ENCODE results near the gene AIP.

AIP gene

GRCh38 chr11:67522844-67523555 is 40.2 kb downstream of the AIP start, which contains the start of gene CABP2:
TSS of gene CABP2 (minus strand) at chr11:67523446. CDS start at chr11:67523326, 120 bp downstream.
- no peak within 1 kb of the TSS for H3K4me3 Mint-ChIP-seq
- H3K27me3 Mint-ChIP-seq, result peaks cover 13% of the 10 kb centered on the region
- H3K9me3 Mint-ChIP-seq, result no peaks in the 10 kb centered on the region
- H3K27ac Mint-ChIP-seq, result no peak within 1 kb of the TSS
- intact Hi-C loops (cut with micrococcal nuclease), result no loop called here
- H3K4me1 Mint-ChIP-seq (ENCODE audit: low read depth), result no peaks in the 10 kb centered on the region
- no peaks in the 10 kb centered on the region for H3K36me3 Mint-ChIP-seq (ENCODE audit: low read depth)

- intact Hi-C loops (cut with micrococcal nuclease), result no loop called here
- peaks cover 12% of the 10 kb centered on the region for H3K27me3 Mint-ChIP-seq
- H3K27ac Mint-ChIP-seq, result no peak overlapping the region
- no peaks in the 10 kb centered on the region for H3K9me3 Mint-ChIP-seq
- no peak overlapping the region for H3K4me3 Mint-ChIP-seq
- no peaks in the 10 kb centered on the region for H3K36me3 Mint-ChIP-seq (ENCODE audit: low read depth)
- no peaks in the 10 kb centered on the region for H3K4me1 Mint-ChIP-seq (ENCODE audit: low read depth)
Observed at GRCh38 chr11:67523556-67524479, 41.0 kb downstream of the AIP start.

- Mint-ChIP-seq H3K4me1 (ENCODE audit: low read depth) (peaks cover 4% of the 10 kb centered on the region), H3K36me3 (ENCODE audit: low read depth) (no peaks in the 10 kb centered on the region), H3K4me3 (no peak overlapping the region), H3K27me3 (peaks cover 13% of the 10 kb centered on the region), H3K9me3 (no peaks in the 10 kb centered on the region), H3K27ac (no peak overlapping the region)
- intact Hi-C loops (cut with micrococcal nuclease), result no loop called here
Observed at GRCh38 chr11:67524480-67524808, 41.6 kb downstream of the AIP start.

- intact Hi-C loops (cut with micrococcal nuclease), result no loop called here
- peaks cover 8% of the 10 kb centered on the region for H3K4me1 Mint-ChIP-seq (ENCODE audit: low read depth)
- H3K9me3 Mint-ChIP-seq, result no peaks in the 10 kb centered on the region
- H3K27me3 Mint-ChIP-seq, result peaks cover 13% of the 10 kb centered on the region
- no peak overlapping the region for H3K27ac Mint-ChIP-seq
- H3K36me3 Mint-ChIP-seq (ENCODE audit: low read depth), result no peaks in the 10 kb centered on the region
- no peak overlapping the region for H3K4me3 Mint-ChIP-seq
Observed at GRCh38 chr11:67525275-67525976, 42.6 kb downstream of the AIP start.

- H3K27ac Mint-ChIP-seq, result no peak overlapping the region
- peaks cover 14% of the 10 kb centered on the region for H3K27me3 Mint-ChIP-seq
- H3K36me3 Mint-ChIP-seq (ENCODE audit: low read depth), result no peaks in the 10 kb centered on the region
- intact Hi-C loops (cut with micrococcal nuclease), result no loop called here
- H3K4me3 Mint-ChIP-seq, result no peak overlapping the region
- peaks cover 8% of the 10 kb centered on the region for H3K4me1 Mint-ChIP-seq (ENCODE audit: low read depth)
- H3K9me3 Mint-ChIP-seq, result peaks cover 5% of the 10 kb centered on the region
Observed at GRCh38 chr11:67528376-67528775, 45.5 kb downstream of the AIP start.

- Mint-ChIP-seq H3K27me3 (peaks cover 14% of the 10 kb centered on the region), H3K36me3 (ENCODE audit: low read depth) (no peaks in the 10 kb centered on the region), H3K27ac (no peak overlapping the region), H3K9me3 (peaks cover 20% of the 10 kb centered on the region), H3K4me1 (ENCODE audit: low read depth) (peaks cover 8% of the 10 kb centered on the region), H3K4me3 (no peak overlapping the region)
- intact Hi-C loops (cut with micrococcal nuclease), result no loop called here
Observed at GRCh38 chr11:67530282-67530592, 47.4 kb downstream of the AIP start.

GRCh38 chr11:67532889-67533288 is 50.1 kb downstream of the AIP start:
- Mint-ChIP-seq H3K36me3 (ENCODE audit: low read depth) (no peaks in the 10 kb centered on the region), H3K4me3 (no peak overlapping the region), H3K4me1 (ENCODE audit: low read depth) (peaks cover 8% of the 10 kb centered on the region), H3K9me3 (peaks cover 20% of the 10 kb centered on the region), H3K27me3 (peaks cover 8% of the 10 kb centered on the region), H3K27ac (no peak overlapping the region)
- intact Hi-C loops (cut with micrococcal nuclease), result no loop called here

GRCh38 chr11:67534070-67534679 is 51.3 kb downstream of the AIP start:
- Mint-ChIP-seq H3K36me3 (ENCODE audit: low read depth) (no peaks in the 10 kb centered on the region), H3K27ac (no peak overlapping the region), H3K9me3 (peaks cover 20% of the 10 kb centered on the region), H3K4me3 (no peak overlapping the region), H3K4me1 (ENCODE audit: low read depth) (peaks cover 6% of the 10 kb centered on the region), H3K27me3 (peaks cover 6% of the 10 kb centered on the region)
- intact Hi-C loops (cut with micrococcal nuclease), result no loop called here

GRCh38 chr11:67535561-67535960 is 52.7 kb downstream of the AIP start:
- intact Hi-C loops (cut with micrococcal nuclease), result no loop called here
- Mint-ChIP-seq H3K4me1 (ENCODE audit: low read depth) (no peaks in the 10 kb centered on the region), H3K9me3 (peaks cover 20% of the 10 kb centered on the region), H3K27ac (no peak overlapping the region), H3K27me3 (peaks cover 5% of the 10 kb centered on the region), H3K4me3 (no peak overlapping the region), H3K36me3 (ENCODE audit: low read depth) (no peaks in the 10 kb centered on the region)

- no peaks in the 10 kb centered on the region for H3K36me3 Mint-ChIP-seq (ENCODE audit: low read depth)
- peaks cover 3% of the 10 kb centered on the region for H3K27me3 Mint-ChIP-seq
- H3K9me3 Mint-ChIP-seq, result peaks cover 16% of the 10 kb centered on the region
- H3K4me3 Mint-ChIP-seq, result no peak overlapping the region
- intact Hi-C loops (cut with micrococcal nuclease), result no loop called here
- no peaks in the 10 kb centered on the region for H3K4me1 Mint-ChIP-seq (ENCODE audit: low read depth)
- H3K27ac Mint-ChIP-seq, result no peak overlapping the region
Observed at GRCh38 chr11:67538306-67538705, 55.5 kb downstream of the AIP start.

GRCh38 chr11:67538823-67539505 is 56.1 kb downstream of the AIP start:
- no peak overlapping the region for H3K4me3 Mint-ChIP-seq
- H3K27ac Mint-ChIP-seq, result no peak overlapping the region
- no peaks in the 10 kb centered on the region for H3K36me3 Mint-ChIP-seq (ENCODE audit: low read depth)
- peaks cover 5% of the 10 kb centered on the region for H3K27me3 Mint-ChIP-seq
- peaks cover 9% of the 10 kb centered on the region for H3K9me3 Mint-ChIP-seq
- no peaks in the 10 kb centered on the region for H3K4me1 Mint-ChIP-seq (ENCODE audit: low read depth)
- intact Hi-C loops (cut with micrococcal nuclease), result no loop called here

GRCh38 chr11:67539550-67539949 is 56.7 kb downstream of the AIP start:
- no peak overlapping the region for H3K27ac Mint-ChIP-seq
- H3K36me3 Mint-ChIP-seq (ENCODE audit: low read depth), result no peaks in the 10 kb centered on the region
- peaks cover 4% of the 10 kb centered on the region for H3K9me3 Mint-ChIP-seq
- no peak overlapping the region for H3K4me3 Mint-ChIP-seq
- no peaks in the 10 kb centered on the region for H3K4me1 Mint-ChIP-seq (ENCODE audit: low read depth)
- intact Hi-C loops (cut with micrococcal nuclease), result no loop called here
- peaks cover 5% of the 10 kb centered on the region for H3K27me3 Mint-ChIP-seq
